Measurements from ENCODE around the gene SCYGR7. TPM values are rescaled to one million over a fixed set of nuclear protein-coding genes. Genes with fewer than 3 reads are reported as not detected.

SCYGR7 gene
- total and polyA plus RNA-seq, 2 of the 13 experiments (the other 11 are each of a cell fraction or from before 2014, with no cell fraction given), result not detected

- TF ChIP-seq KAT7 (CRISPR knock-in tag; IDR thresholded peaks at IDR 0.05; ENCODE audit: borderline replicate concordance) (no peak), ZZZ3 (CRISPR knock-in tag; IDR thresholded peaks at IDR 0.05; ENCODE audit: borderline replicate concordance) (no peak), ZNF234 (CRISPR knock-in tag; conservative IDR thresholded peaks at IDR 0.05) (no peak), NCOA2 (CRISPR knock-in tag; IDR thresholded peaks at IDR 0.05) (no peak), ELF3 (CRISPR knock-in tag; IDR thresholded peaks at IDR 0.05) (no peak), THAP11 (CRISPR knock-in tag; IDR thresholded peaks at IDR 0.05) (peak; percentile 12; the same call in 1 of the 2 replicates), TEAD2 (CRISPR knock-in tag; IDR thresholded peaks at IDR 0.05) (no peak), PHB2 (IDR thresholded peaks at IDR 0.05; ENCODE audit: partially characterized antibody) (no peak), ZFP36L1 (CRISPR knock-in tag; IDR thresholded peaks at IDR 0.05) (no peak), ZNF382 (CRISPR knock-in tag; IDR thresholded peaks at IDR 0.05; ENCODE audit: borderline replicate concordance) (no peak), ZNF350 (CRISPR knock-in tag; IDR thresholded peaks at IDR 0.05; ENCODE audit: borderline replicate concordance, low read depth) (0 out of 2 replicates have a peak, but pooled peaks have one; percentile 19), MAFG (CRISPR knock-in tag; IDR thresholded peaks at IDR 0.05) (no peak), ZNF292 (CRISPR knock-in tag; IDR thresholded peaks at IDR 0.05; ENCODE audit: borderline replicate concordance, low read depth) (no peak), ATF7 (IDR thresholded peaks at IDR 0.05) (no peak), ATF7 (CRISPR knock-in tag; IDR thresholded peaks at IDR 0.05) (no peak), ZFYVE20 (CRISPR knock-in tag; IDR thresholded peaks at IDR 0.05; ENCODE audit: borderline replicate concordance, low read depth) (no peak), PREB (CRISPR knock-in tag; IDR thresholded peaks at IDR 0.05) (no peak), ZNF441 (CRISPR knock-in tag; IDR thresholded peaks at IDR 0.05; ENCODE audit: borderline replicate concordance) (no peak; the same call in 1 of the 2 replicates), KAT2B (IDR thresholded peaks at IDR 0.05; ENCODE audit: borderline replicate concordance, low read depth, low read length) (no peak), ZNF879 (CRISPR knock-in tag; IDR thresholded peaks at IDR 0.05) (no peak), MATR3 (CRISPR knock-in tag; IDR thresholded peaks at IDR 0.05) (no peak), KLF12 (CRISPR knock-in tag; IDR thresholded peaks at IDR 0.05; ENCODE audit: borderline replicate concordance) (no peak), KLF15 (CRISPR knock-in tag; IDR thresholded peaks at IDR 0.05; ENCODE audit: borderline replicate concordance) (no peak)
- TF ChIP-seq, protein P1, sequence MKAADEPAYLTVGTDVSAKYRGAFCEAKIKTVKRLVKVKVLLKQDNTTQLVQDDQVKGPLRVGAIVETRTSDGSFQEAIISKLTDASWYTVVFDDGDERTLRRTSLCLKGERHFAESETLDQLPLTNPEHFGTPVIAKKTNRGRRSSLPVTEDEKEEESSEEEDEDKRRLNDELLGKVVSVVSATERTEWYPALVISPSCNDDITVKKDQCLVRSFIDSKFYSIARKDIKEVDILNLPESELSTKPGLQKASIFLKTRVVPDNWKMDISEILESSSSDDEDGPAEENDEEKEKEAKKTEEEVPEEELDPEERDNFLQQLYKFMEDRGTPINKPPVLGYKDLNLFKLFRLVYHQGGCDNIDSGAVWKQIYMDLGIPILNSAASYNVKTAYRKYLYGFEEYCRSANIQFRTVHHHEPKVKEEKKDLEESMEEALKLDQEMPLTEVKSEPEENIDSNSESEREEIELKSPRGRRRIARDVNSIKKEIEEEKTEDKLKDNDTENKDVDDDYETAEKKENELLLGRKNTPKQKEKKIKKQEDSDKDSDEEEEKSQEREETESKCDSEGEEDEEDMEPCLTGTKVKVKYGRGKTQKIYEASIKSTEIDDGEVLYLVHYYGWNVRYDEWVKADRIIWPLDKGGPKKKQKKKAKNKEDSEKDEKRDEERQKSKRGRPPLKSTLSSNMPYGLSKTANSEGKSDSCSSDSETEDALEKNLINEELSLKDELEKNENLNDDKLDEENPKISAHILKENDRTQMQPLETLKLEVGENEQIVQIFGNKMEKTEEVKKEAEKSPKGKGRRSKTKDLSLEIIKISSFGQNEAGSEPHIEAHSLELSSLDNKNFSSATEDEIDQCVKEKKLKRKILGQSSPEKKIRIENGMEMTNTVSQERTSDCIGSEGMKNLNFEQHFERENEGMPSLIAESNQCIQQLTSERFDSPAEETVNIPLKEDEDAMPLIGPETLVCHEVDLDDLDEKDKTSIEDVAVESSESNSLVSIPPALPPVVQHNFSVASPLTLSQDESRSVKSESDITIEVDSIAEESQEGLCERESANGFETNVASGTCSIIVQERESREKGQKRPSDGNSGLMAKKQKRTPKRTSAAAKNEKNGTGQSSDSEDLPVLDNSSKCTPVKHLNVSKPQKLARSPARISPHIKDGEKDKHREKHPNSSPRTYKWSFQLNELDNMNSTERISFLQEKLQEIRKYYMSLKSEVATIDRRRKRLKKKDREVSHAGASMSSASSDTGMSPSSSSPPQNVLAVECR (CRISPR knock-in tag; IDR thresholded peaks at IDR 0.05; ENCODE audit: borderline replicate concordance), result no peak; the same call in 1 of the 2 replicates
- TF ChIP-seq, protein P2, sequence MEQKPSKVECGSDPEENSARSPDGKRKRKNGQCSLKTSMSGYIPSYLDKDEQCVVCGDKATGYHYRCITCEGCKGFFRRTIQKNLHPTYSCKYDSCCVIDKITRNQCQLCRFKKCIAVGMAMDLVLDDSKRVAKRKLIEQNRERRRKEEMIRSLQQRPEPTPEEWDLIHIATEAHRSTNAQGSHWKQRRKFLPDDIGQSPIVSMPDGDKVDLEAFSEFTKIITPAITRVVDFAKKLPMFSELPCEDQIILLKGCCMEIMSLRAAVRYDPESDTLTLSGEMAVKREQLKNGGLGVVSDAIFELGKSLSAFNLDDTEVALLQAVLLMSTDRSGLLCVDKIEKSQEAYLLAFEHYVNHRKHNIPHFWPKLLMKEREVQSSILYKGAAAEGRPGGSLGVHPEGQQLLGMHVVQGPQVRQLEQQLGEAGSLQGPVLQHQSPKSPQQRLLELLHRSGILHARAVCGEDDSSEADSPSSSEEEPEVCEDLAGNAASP (CRISPR knock-in tag; IDR thresholded peaks at IDR 0.05; ENCODE audit: borderline replicate concordance), result no peak
Observed at GRCh38 chr2:227717687-227718567, 10.2 kb upstream of the SCYGR7 start, which contains the start of gene SLC19A3 (continued).
